Brain pericyte (primary cell): Measurements from ENCODE around the gene NCAPD3.
"Not testable (repeated sequence)": the region's sequence is repeated elsewhere in the genome, so short reads cannot be mapped to it uniquely, and the experiment has no call there.

Source experiments
- DNase-seq: peaks from one replicate; pipeline ENCODE4 v3.0.0-alpha.2; 2012; ENCODE audit warnings: low read depth, low spot score

Gene NCAPD3

GRCh38 chr11:134228625-134229024 is 4.9 kb upstream of the NCAPD3 start:
- no peak for DNase-seq

DNA sequence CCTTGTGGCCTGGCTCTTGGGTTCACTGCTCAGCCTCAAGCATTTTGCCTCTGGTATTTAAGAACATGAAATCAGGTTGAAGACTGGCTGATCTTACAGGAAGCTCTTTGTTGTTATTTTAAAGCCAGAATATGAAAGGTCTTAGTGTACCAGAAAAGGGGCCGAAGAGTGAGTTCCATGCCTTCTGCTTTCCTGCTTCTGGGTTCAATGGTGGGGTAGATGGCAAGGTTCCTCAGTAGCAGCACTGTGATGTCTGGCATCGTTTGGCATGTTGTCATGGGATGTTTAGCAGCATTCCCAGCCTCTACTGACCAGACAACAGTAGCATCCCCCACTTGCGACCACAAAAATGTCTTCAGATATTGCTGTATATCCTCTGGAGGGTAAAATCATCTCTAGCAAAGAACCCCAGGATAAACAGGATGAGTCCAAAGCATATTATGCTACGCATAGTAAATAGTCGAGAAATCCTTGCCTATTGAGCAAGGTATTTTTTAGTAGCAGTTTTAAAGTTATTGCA is 3.1 kb upstream of the NCAPD3 start:
- no peak for DNase-seq

- no peak for DNase-seq
Observed at GRCh38 chr11:134224710-134225664, 1.2 kb upstream of the NCAPD3 start.

DNA sequence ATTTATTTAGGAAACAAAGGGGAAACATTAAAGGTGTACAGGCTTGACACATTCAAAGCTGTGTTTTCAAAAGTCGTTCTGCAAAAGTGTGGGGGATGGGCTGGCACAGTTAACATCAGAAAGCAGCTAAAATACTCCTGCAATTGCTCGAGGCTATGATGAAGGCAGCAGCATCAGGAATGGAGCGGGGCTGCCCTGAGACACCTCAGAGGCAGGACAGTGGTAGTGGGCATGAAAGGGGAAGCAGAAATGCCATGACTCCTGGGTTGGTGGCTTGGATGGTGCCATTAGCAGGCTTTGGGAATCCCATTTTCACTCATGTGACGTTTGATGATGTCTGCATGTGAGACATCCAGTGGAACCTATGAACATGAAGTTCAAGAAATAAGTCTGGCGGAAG is 646 bp downstream of the NCAPD3 start:
- no peak for DNase-seq

- DNase-seq = no peak
Observed at GRCh38 chr11:134216816-134217215, 7.0 kb downstream of the NCAPD3 start.

- DNase-seq = no peak
Observed at GRCh38 chr11:134215836-134216235, 7.9 kb downstream of the NCAPD3 start.

- DNase-seq = no peak
Observed at GRCh38 chr11:134207538-134208239, 16.1 kb downstream of the NCAPD3 start.

DNA sequence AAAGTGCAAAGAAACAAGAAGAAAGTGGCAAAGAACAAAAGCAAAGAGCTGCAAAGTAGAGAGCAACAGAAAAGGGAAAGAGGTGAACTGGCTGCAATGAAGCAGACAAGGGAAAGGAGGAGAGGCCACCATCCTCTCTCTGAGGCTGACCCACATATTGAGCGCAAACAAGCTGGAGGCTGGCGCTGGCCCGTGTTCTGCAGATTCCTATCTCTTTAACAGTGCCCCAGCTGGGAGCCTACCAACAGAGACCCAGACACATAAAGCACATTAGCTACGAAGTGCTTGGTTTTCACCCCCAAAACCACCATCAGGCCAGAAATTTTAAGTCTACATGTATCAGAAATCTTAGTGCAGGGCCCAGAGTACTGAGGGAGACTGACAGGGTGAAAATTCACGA is 17.6 kb downstream of the NCAPD3 start:
- DNase-seq = no peak

- no peak for DNase-seq
Observed at GRCh38 chr11:134205729-134206128, 18.0 kb downstream of the NCAPD3 start.

GRCh38 chr11:134202661-134203060 is 21.1 kb downstream of the NCAPD3 start:
- DNase-seq = no peak

DNA sequence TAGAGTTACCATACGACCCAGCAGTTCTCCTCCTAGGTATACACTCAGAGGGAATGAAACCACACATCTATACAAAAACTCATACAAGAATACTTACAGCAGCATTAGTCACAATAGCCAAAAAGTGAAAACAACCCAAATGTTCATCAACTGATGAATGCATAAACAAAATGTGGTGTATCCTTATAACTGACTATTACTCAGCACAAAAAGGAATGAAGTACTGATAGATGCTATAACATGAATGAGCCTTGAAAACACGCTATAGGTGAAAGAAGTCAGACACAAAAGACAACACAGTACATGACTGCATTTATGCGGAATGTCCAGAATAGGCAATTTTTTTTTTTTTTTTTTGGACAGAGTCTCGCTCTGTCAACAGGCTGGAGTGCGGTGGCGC is 23.1 kb downstream of the NCAPD3 start:
- no peak for DNase-seq

GRCh38 chr11:134199531-134199930 is 24.2 kb downstream of the NCAPD3 start:
- no peak for DNase-seq

- DNase-seq = no peak
Observed at GRCh38 chr11:134196756-134197155, 27.0 kb downstream of the NCAPD3 start.

DNA sequence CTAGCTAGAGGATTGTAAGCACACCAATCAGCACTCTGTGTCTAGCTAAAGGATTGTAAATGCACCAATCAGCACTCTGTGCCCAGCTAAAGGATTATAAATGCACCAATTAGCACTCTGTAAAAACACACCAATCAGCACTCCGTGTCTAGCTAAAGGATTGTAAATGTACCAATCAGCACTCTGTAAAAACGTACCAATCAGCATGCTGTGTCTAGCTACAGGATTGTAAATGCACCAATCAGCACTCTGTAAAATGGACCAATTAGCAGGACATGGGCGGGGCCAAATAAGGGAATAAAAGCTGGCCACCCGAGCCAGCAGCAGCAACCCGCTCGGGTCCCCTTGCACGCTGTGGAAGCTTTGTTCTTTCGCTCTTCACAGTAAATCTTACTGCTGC is 35.7 kb downstream of the NCAPD3 start:
- DNase-seq = not testable (repeated sequence)

DNA sequence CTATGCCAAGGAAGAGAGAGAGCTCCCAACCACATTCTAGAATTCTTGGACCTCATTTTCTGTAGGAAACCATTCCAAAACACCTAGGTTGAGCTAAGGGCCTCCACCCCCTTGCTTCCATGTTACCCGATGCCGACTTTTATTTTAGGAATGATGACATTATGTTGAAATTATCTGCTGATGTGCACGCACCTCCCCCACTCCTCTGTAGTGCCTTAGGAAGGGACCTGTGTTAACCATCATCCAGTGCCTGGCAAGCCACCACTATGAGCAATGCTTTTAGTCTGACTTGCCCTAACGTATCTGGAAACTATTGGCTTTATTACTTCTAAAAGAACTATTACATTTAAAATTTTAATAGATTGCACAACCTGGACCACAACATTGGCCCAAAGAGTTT is 42.1 kb downstream of the NCAPD3 start:
- DNase-seq = no peak

GRCh38 chr11:134178032-134178674 is 45.6 kb downstream of the NCAPD3 start:
- DNase-seq = no peak

DNA sequence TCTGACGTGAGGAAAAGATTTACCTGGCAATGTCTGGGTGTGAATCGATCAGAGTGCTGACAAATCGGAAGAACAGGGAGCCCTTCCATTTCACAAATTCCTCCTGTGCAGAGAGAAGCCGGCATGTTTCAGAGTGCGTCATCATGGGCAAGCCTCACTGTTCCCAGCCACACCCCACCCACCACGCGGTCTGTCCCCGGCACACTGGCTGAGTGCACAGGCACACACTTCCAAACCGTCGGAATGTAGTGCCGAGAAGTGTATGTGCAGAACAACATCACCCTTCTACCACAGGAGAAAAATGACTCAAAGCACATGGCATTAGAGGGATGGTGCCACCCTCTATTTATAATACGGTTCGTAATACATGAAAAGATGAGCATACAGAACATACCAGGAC is 47.5 kb downstream of the NCAPD3 start:
- no peak for DNase-seq

GRCh38 chr11:134173296-134173695 is 50.5 kb downstream of the NCAPD3 start:
- DNase-seq = no peak

DNA sequence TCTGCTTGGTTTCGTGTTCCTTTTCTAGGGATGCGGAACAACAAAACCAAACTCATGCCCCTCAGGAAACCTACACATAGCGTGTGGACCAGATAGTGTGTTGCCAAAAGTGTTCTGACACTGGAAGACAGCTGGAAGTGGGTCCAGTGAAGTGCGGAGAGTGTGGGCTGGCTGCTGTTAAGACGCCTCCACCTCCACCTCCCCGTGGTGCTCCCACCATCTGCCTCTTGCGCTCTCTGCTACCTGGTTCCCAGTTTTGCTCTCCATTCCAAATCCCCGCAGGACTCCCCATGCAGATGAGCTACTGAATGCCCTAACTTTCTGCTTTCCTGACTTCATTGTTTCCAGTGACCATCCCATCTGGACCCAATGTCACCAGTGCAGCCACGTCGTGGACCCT is 51.8 kb downstream of the NCAPD3 start:
- DNase-seq = no peak

DNA sequence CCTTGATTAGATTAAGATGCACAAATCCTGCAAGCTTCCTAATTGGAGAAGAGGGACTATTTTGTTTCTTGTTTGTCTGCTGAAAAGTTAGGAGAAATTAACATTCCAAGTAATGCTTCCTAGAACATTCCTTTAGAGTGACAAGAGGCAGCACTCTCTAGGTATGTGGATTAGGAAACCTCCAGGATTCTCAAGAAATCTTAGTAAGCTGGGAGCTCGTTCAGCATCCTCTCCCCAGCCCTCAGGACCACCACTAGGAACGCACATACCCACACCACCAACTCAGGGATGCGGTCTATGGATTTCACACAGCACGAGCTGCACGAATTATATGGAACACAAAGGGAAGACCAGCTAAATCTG is 52.9 kb downstream of the NCAPD3 start:
- no peak for DNase-seq

GRCh38 chr11:134170177-134170918 is 53.4 kb downstream of the NCAPD3 start:
- no peak for DNase-seq
